H9 (cell line): ENCODE results near the gene SHROOM1. TPM values are rescaled to one million over a fixed set of nuclear protein-coding genes. Genes with fewer than 3 reads are reported as not detected.

Experiments used
- DNase-seq: peaks from one replicate; pipeline ENCODE4 v3.0.0-alpha.2; 2017
- H2AFZ ChIP-seq: one replicate; pipeline ENCODE4 v1.6.1; 2013; ENCODE audit warnings: mild to moderate bottlenecking, low read length, control low read depth, moderate library complexity
- H2AK5ac ChIP-seq: 2 replicates; pipeline ENCODE4 v1.6.1; 2013; ENCODE audit warnings: low read length, control low read depth, mixed read lengths; ENCODE audit not compliant: insufficient read length
- H2BK120ac ChIP-seq: one replicate; pipeline ENCODE4 v1.6.1; 2013; ENCODE audit warnings: low read depth, mild to moderate bottlenecking, low read length, control low read depth, inconsistent platforms; ENCODE audit not compliant: poor library complexity, severe bottlenecking
- H2BK12ac ChIP-seq: 2 replicates; pipeline ENCODE4 v1.6.1; 2013; ENCODE audit warnings: low read length, control low read depth, mixed read lengths, low read depth; ENCODE audit not compliant: insufficient read length
- H2BK15ac ChIP-seq: 2 replicates; pipeline ENCODE4 v1.6.1; 2013; ENCODE audit warnings: low read depth, low read length, control low read depth
- H2BK20ac ChIP-seq: one replicate; pipeline ENCODE4 v1.6.1; 2013; ENCODE audit warnings: low read depth, mild to moderate bottlenecking, low read length, control low read depth, inconsistent platforms; ENCODE audit not compliant: poor library complexity, severe bottlenecking
- H2BK5ac ChIP-seq: 2 replicates; pipeline ENCODE4 v1.6.1; 2013; ENCODE audit warnings: low read length, control low read depth, mixed read lengths; ENCODE audit not compliant: insufficient read length
- H3K14ac ChIP-seq: 2 replicates; pipeline ENCODE4 v1.6.1; 2013; ENCODE audit warnings: low read length, control low read depth; ENCODE audit not compliant: insufficient read depth
- H3K18ac ChIP-seq: 2 replicates; pipeline ENCODE4 v1.6.1; 2013; ENCODE audit warnings: low read depth, mild to moderate bottlenecking, mixed read lengths, low read length, control low read depth; ENCODE audit not compliant: insufficient read length
- H3K23ac ChIP-seq: 2 replicates; pipeline ENCODE4 v1.6.1; 2013; ENCODE audit warnings: low read length, control low read depth, mixed read lengths, low read depth; ENCODE audit not compliant: insufficient read length
- H3K23me2 ChIP-seq: 2 replicates; pipeline ENCODE4 v1.6.1; 2013; ENCODE audit warnings: low read depth, mild to moderate bottlenecking, mixed read lengths, low read length, control low read depth; ENCODE audit not compliant: insufficient read length, poor library complexity, severe bottlenecking
- H3K27ac ChIP-seq: 2 replicates; pipeline ENCODE4 v1.5.1; 2013; ENCODE audit warnings: low read length, control low read depth, mixed read lengths, low read depth; ENCODE audit not compliant: insufficient read length
- H3K27me3 ChIP-seq: 2 replicates; pipeline ENCODE4 v1.6.1; 2013; ENCODE audit warnings: low read length, control low read depth, inconsistent platforms; ENCODE audit not compliant: insufficient read depth
- H3K4ac ChIP-seq: 2 replicates; pipeline ENCODE4 v1.6.1; 2013; ENCODE audit warnings: low read depth, mild to moderate bottlenecking, control low read depth, inconsistent platforms, low read length, moderate library complexity
- H3K4me1 ChIP-seq: 2 replicates; pipeline ENCODE4 v1.6.1; 2013; ENCODE audit warnings: low read length, control low read depth, inconsistent platforms; ENCODE audit not compliant: insufficient read depth
- H3K4me2 ChIP-seq: 2 replicates; pipeline ENCODE4 v1.6.1; 2013; ENCODE audit warnings: low read length, control low read depth, mixed read lengths; ENCODE audit not compliant: insufficient read length, insufficient read depth
- H3K56ac ChIP-seq: 2 replicates; pipeline ENCODE4 v1.6.1; 2013; ENCODE audit warnings: low read depth, mild to moderate bottlenecking, mixed read lengths, low read length, control low read depth; ENCODE audit not compliant: insufficient read length
- H3K79me1 ChIP-seq: 2 replicates; pipeline ENCODE4 v1.6.1; 2013; ENCODE audit warnings: low read depth, mild to moderate bottlenecking, moderate library complexity, low read length, control low read depth, inconsistent platforms; ENCODE audit not compliant: insufficient read depth, poor library complexity, severe bottlenecking
- H3K79me2 ChIP-seq: 2 replicates; pipeline ENCODE4 v1.6.1; 2013; ENCODE audit warnings: low read length, control low read depth, inconsistent platforms; ENCODE audit not compliant: insufficient read depth
- H3K9ac ChIP-seq: 2 replicates; pipeline ENCODE4 v1.6.1; 2013; ENCODE audit warnings: low read length, control low read depth, mixed read lengths; ENCODE audit not compliant: insufficient read length; ENCODE audit errors: extremely low read depth
- H3K9me3 ChIP-seq: one replicate; pipeline ENCODE4 v1.6.1; 2013; ENCODE audit warnings: low read depth, low read length, inconsistent platforms; ENCODE audit not compliant: control insufficient read depth
- H3T11ph ChIP-seq: one replicate; pipeline ENCODE4 v1.6.1; 2013; ENCODE audit warnings: mild to moderate bottlenecking, low read length, control low read depth, inconsistent platforms
- H4K20me1 ChIP-seq: one replicate; pipeline ENCODE4 v1.6.1; 2013; ENCODE audit not compliant: control insufficient read depth, insufficient read length, insufficient read depth
- H4K5ac ChIP-seq: 2 replicates; pipeline ENCODE4 v1.6.1; 2013; ENCODE audit warnings: low read depth, mild to moderate bottlenecking, mixed read lengths, low read length, control low read depth; ENCODE audit not compliant: insufficient read length
- H4K8ac ChIP-seq: replicated peaks from 2 replicates; pipeline ENCODE4 v1.6.1; 2013; ENCODE audit warnings: low read length, control low read depth, mixed read lengths, low read depth; ENCODE audit not compliant: insufficient read length
- H4K91ac ChIP-seq: 2 replicates; pipeline ENCODE4 v1.6.1; 2013; ENCODE audit warnings: low read depth, mild to moderate bottlenecking, moderate library complexity, mixed read lengths, low read length, control low read depth; ENCODE audit not compliant: insufficient read length
- H3K27ac Mint-ChIP-seq, 3 experiments: 2 replicates in 2 of 3; 3 replicates in 1 of 3; pipeline ENCODE4 v1.8.0; 2020 to 2021; ENCODE audit warnings: mixed read lengths in 3 of 3, mild to moderate bottlenecking in 1 of 3, moderate library complexity in 1 of 3
- H3K27me3 Mint-ChIP-seq: 2 replicates; pipeline ENCODE4 v1.8.0; 2021; ENCODE audit warnings: low read depth, mild to moderate bottlenecking, moderate library complexity, mixed read lengths
- H3K36me3 Mint-ChIP-seq, 3 experiments: 2 replicates in 2 of 3; 3 replicates in 1 of 3; pipeline ENCODE4 v1.8.0; 2020 to 2021; ENCODE audit warnings: low read depth in 3 of 3, mixed read lengths in 3 of 3; ENCODE audit not compliant: insufficient read depth in 1 of 3
- H3K4me1 Mint-ChIP-seq, 2 experiments: 2 replicates each; pipeline ENCODE4 v1.8.0; 2020; ENCODE audit warnings: mixed read lengths in 2 of 2
- H3K4me3 Mint-ChIP-seq, 2 experiments: 2 replicates in 1 of 2; 3 replicates in 1 of 2; pipeline ENCODE4 v1.8.0; 2020 to 2021; ENCODE audit warnings: mild to moderate bottlenecking in 2 of 2, mixed read lengths in 2 of 2, moderate library complexity in 1 of 2
- H3K9me3 Mint-ChIP-seq, 2 experiments: 2 replicates in 1 of 2; 3 replicates in 1 of 2; pipeline ENCODE4 v1.8.0; 2020; ENCODE audit warnings: mild to moderate bottlenecking in 2 of 2, mixed read lengths in 2 of 2, moderate library complexity in 1 of 2
- CTCF ChIP-seq: fragments of 200-600 bp; sonication (generic); conservative IDR thresholded peaks from 3 replicates; pipeline ENCODE4 v1.8.0; 2021; ENCODE audit warnings: antibody characterized with exemption, mild to moderate bottlenecking
- WGBS: extraction: QIAGEN DNeasy Blood & Tissue Kit; methylation state at CpG from one replicate; pipeline ENCODE4 v1.1.7; 2013; ENCODE audit warnings: missing lambda C conversion rate, low lambda C conversion rate, mixed read lengths; ENCODE audit not compliant: insufficient read length; ENCODE audit errors: extremely low coverage; 5-methylcytosine and 5-hydroxymethylcytosine counted together
- total RNA-seq: library from RNA; stranded (reverse); gene quantifications from 2 replicates; pipeline ENCODE4 v1.2.1, GENCODE V29; 2021

SHROOM1 gene
- total RNA-seq, 1 experiment from 2014 or later = 7.0 TPM

GRCh38 chr5:132787076-132787475, 43.4 kb downstream of the SHROOM1 start:
- Histone ChIP-seq H2BK15ac (no peak overlapping the region), H3K4me2 (no peak overlapping the region), H3K79me2 (no peaks in the 10 kb centered on the region), H3K14ac (no peak overlapping the region), H3K4ac (no peak overlapping the region), H4K5ac (no peak overlapping the region), H3K56ac (no peak overlapping the region), H3K27ac (no peak overlapping the region), H3K9ac (no peak overlapping the region), H3K18ac (no peak overlapping the region), H3K4me1 (no peaks in the 10 kb centered on the region), H2AFZ (no peak overlapping the region), H3K23me2 (no peaks in the 10 kb centered on the region), H3K27me3 (no peaks in the 10 kb centered on the region), H2BK120ac (no peak overlapping the region), H3K23ac (no peak overlapping the region), H2BK12ac (no peak overlapping the region), H3K79me1 (no peaks in the 10 kb centered on the region), H2AK5ac (no peak overlapping the region), H3T11ph (no peak overlapping the region), H4K20me1 (no peaks in the 10 kb centered on the region), H4K8ac (no peak overlapping the region), H2BK20ac (no peak overlapping the region), H4K91ac (no peak overlapping the region), H3K9me3 (no peaks in the 10 kb centered on the region), H2BK5ac (no peak overlapping the region)
- H3K9me3 Mint-ChIP-seq = no peaks in the 10 kb centered on the region
- no peak for DNase-seq
- no peak overlapping the region for H3K27ac Mint-ChIP-seq
- H3K4me1 Mint-ChIP-seq = peaks cover 11 to 15% of the 10 kb centered on the region in 2 experiments
- no peak overlapping the region for H3K4me3 Mint-ChIP-seq
- WGBS = no CpG with 5 or more reads among the region's 1 CpG
- no peaks in the 10 kb centered on the region; a peak in 1 of 7 replicates for H3K36me3 Mint-ChIP-seq
- no peak for TF ChIP-seq CTCF
- H3K27me3 Mint-ChIP-seq = peaks cover 20% of the 10 kb centered on the region
